Stimulated activated naive CD8-positive, alpha-beta T cell treated with anti-CD3 and anti-CD28 coated beads, Interleukin-15, amount 100 ng/mL, for 72 hours (primary cell): ENCODE results near the gene ARMC2.
"Not testable (repeated sequence)": the region's sequence is repeated elsewhere in the genome, so short reads cannot be mapped to it uniquely, and the experiment has no call there.

Experiments used
- ATAC-seq: fragments of 150-1000 bp; cut with Tn5 transposase; 2 replicates; pipeline ENCODE4 v1.10.0; 2021; ENCODE audit warnings: mild to moderate bottlenecking, moderate library complexity
- DNase-seq, 2 donors: peaks; one replicate each; pipeline ENCODE4 v3.0.0; 2021 to 2022
- H3K27ac Mint-ChIP-seq, 2 donors: one replicate each; pipeline ENCODE4 v1.8.0; 2022; ENCODE audit warnings: mild to moderate bottlenecking in 2 of 2, mixed read lengths in 2 of 2, moderate library complexity in 2 of 2
- H3K27me3 Mint-ChIP-seq: one replicate; pipeline ENCODE4 v1.8.0; 2022; ENCODE audit warnings: mixed read lengths
- H3K4me1 Mint-ChIP-seq: one replicate; pipeline ENCODE4 v1.8.0; 2022; ENCODE audit warnings: mild to moderate bottlenecking, mixed read lengths
- H3K4me3 Mint-ChIP-seq, 2 donors: one replicate each; pipeline ENCODE4 v1.8.0; 2022; ENCODE audit warnings: mild to moderate bottlenecking in 2 of 2, mixed read lengths in 2 of 2, moderate library complexity in 1 of 2
- H3K9me3 Mint-ChIP-seq, 2 donors: one replicate each; pipeline ENCODE4 v1.8.0; 2022; ENCODE audit warnings: mixed read lengths in 2 of 2

ARMC2 gene

DNA sequence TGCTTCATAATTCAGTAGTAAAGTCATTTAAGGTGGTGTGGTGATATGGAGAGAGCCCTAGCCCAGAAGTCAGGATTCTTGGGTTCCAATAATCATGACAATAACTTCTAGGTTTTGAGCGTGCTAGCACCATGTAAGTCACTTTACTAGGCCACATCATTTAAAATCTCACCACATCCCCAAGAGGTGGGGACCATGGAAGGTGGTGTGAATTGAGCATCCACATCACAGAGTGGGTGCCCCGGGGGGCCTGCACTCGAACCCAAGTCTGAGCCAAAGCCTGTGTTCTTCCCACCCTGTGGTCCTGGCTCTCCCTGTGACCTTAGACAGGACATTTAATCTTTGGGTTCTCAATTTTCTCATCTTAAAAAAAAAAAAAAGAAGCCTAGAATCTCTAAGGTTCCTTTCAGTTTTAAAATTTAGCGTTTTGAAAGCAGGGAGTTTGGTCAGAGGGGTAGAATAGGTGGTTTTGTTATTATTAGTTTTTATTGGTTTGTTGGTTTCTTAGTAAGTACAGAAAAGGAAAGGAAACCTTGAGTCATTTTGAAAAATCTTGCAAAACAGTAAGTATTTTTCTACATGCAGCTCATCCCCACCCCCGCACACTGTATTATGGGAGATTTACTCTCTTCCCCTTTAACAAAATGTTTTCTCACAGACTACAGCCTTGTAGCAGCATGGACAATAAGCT is 26.4 kb downstream of the ARMC2 start:
- peak overlapping the region; percentile 86 to 96 for H3K27ac Mint-ChIP-seq
- H3K4me3 Mint-ChIP-seq = peak overlapping the region; percentile 51 to 65
- DNase-seq (peak; percentile 69 to 77), ATAC-seq (peak; percentile 96)
- H3K9me3 Mint-ChIP-seq = peaks cover 7 to 9% of the 10 kb centered on the region in 2 donors
- H3K4me1 Mint-ChIP-seq = peaks cover 54% of the 10 kb centered on the region
- no peaks in the 10 kb centered on the region for H3K27me3 Mint-ChIP-seq

GRCh38 chr6:108875161-108875555 is 26.9 kb downstream of the ARMC2 start:
- peak; percentile 44 for ATAC-seq

GRCh38 chr6:108877046-108877751 is 29.0 kb downstream of the ARMC2 start:
- Mint-ChIP-seq H3K4me1 (peaks cover 45% of the 10 kb centered on the region), H3K27me3 (no peaks in the 10 kb centered on the region), H3K9me3 (peaks cover 7 to 16% of the 10 kb centered on the region in 2 donors), H3K4me3 (no peak overlapping the region), H3K27ac (peak overlapping the region in 1 of 2 donors; percentile 39)
- ATAC-seq = no peak
- DNase-seq = no peak

More at GRCh38 chr6:108875161-108875555, 26.9 kb downstream of the ARMC2 start:
- peak in 1 of 2 donors; percentile 21 for DNase-seq
- Mint-ChIP-seq H3K4me3 (peak overlapping the region; percentile 20 to 27), H3K27ac (peak overlapping the region; percentile 86 to 96), H3K27me3 (no peaks in the 10 kb centered on the region), H3K9me3 (peaks cover 7 to 9% of the 10 kb centered on the region in 2 donors), H3K4me1 (peaks cover 54% of the 10 kb centered on the region)

GRCh38 chr6:108878942-108879341 is 30.7 kb downstream of the ARMC2 start:
- peaks cover 7 to 22% of the 10 kb centered on the region in 2 donors for H3K9me3 Mint-ChIP-seq
- peaks cover 43% of the 10 kb centered on the region for H3K4me1 Mint-ChIP-seq

GRCh38 chr6:108883172-108883571 is 35.0 kb downstream of the ARMC2 start:
- peaks cover 32% of the 10 kb centered on the region for H3K4me1 Mint-ChIP-seq
- peak overlapping the region in 1 of 2 donors; percentile 17 for H3K4me3 Mint-ChIP-seq
- DNase-seq (no peak), ATAC-seq (peak; percentile 95)
- H3K9me3 Mint-ChIP-seq = peaks cover 7 to 22% of the 10 kb centered on the region in 2 donors
- H3K27me3 Mint-ChIP-seq = no peaks in the 10 kb centered on the region
- peak overlapping the region in 1 of 2 donors; percentile 67 for H3K27ac Mint-ChIP-seq

More at GRCh38 chr6:108878942-108879341, 30.7 kb downstream of the ARMC2 start:
- no peak for DNase-seq
- no peaks in the 10 kb centered on the region for H3K27me3 Mint-ChIP-seq
- no peak for ATAC-seq
- no peak overlapping the region for H3K27ac Mint-ChIP-seq
- H3K4me3 Mint-ChIP-seq = no peak overlapping the region

DNA sequence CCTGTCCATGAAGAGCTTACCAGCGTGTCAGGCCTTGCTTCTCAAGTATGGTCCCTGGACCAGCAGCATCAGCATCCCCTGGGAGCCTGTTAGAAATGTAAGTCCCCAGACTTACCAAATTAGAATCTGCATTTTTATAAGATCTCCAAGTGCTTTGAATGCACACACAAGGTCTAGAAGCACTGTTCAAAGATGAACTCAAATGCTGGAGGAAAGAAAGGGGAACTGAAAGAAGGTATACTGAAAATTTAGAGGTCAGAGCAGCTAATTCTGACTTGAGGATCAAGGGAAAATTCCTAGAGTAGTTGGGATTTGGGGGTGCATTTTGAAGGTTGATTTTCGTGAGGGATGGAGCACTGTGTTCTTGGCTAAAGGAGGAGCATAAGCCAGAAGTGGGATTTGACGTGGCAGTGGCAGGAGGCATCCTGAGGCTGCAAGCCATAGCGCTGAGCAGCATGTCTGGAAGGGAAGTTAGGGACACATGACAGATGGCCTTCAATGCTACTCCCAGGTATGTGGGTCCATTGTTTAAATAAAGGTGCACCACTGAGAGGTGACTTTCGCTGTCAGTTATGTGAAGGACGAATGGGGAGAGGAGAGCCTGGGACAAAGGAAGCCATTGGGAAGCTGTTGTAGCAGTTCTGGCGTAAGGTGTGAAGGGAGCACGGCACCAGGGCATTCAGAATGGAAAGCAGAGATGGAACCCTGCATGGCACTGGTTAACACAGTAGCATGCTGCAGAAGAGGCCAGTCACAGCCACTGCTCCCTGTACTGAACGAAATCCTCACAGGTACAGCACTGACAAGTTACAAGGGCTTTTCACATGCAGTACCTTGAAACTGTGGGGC is 36.2 kb downstream of the ARMC2 start:
- Mint-ChIP-seq H3K4me1 (peaks cover 30% of the 10 kb centered on the region), H3K4me3 (no peak overlapping the region), H3K9me3 (peaks cover 2 to 13% of the 10 kb centered on the region in 2 donors), H3K27ac (no peak overlapping the region), H3K27me3 (no peaks in the 10 kb centered on the region)
- DNase-seq (no peak), ATAC-seq (no peak)

GRCh38 chr6:108888052-108888451 is 39.8 kb downstream of the ARMC2 start:
- Mint-ChIP-seq H3K9me3 (no peaks in the 10 kb centered on the region), H3K4me3 (no peak overlapping the region), H3K4me1 (peaks cover 15% of the 10 kb centered on the region), H3K27ac (no peak overlapping the region), H3K27me3 (no peaks in the 10 kb centered on the region)
- DNase-seq (no peak), ATAC-seq (no peak)

DNA sequence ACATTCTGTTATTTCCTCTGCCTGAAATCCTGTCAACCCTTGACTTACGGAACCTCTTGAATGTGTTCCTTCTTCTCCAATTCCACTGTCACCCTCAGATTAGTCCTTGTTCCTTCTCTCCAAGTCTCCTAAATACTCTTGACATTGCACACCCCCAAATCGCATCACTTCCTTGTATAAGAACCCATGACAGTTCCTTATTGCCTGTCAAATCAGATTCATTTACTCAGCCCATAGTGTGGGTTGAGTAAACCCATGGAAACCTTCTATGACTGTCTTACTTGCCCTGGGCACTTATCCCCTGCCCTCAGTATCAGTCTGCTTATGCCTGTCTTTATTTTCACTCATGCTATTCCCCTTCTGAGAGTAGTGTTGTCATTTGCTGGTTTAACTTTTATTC is 40.5 kb downstream of the ARMC2 start:
- no peaks in the 10 kb centered on the region for H3K27me3 Mint-ChIP-seq
- DNase-seq (no peak), ATAC-seq (peak; percentile 83)
- H3K27ac Mint-ChIP-seq = no peak overlapping the region
- no peak overlapping the region for H3K4me3 Mint-ChIP-seq
- H3K4me1 Mint-ChIP-seq = peaks cover 10% of the 10 kb centered on the region
- H3K9me3 Mint-ChIP-seq = no peaks in the 10 kb centered on the region

GRCh38 chr6:108890898-108891297 is 42.7 kb downstream of the ARMC2 start:
- H3K4me1 Mint-ChIP-seq, H3K27me3 Mint-ChIP-seq, DNase-seq, H3K4me3 Mint-ChIP-seq, ATAC-seq, H3K9me3 Mint-ChIP-seq, H3K27ac Mint-ChIP-seq: not testable (repeated sequence)

- peak overlapping the region in 1 of 2 donors; percentile 13 for H3K4me3 Mint-ChIP-seq
- H3K27me3 Mint-ChIP-seq = no peaks in the 10 kb centered on the region
- H3K9me3 Mint-ChIP-seq = no peaks in the 10 kb centered on the region
- H3K4me1 Mint-ChIP-seq = peaks cover 23% of the 10 kb centered on the region
- peak overlapping the region; percentile 74 for H3K27ac Mint-ChIP-seq
- ATAC-seq = peak; percentile 78
- no peak for DNase-seq
Measured at GRCh38 chr6:108895571-108895970, 47.3 kb downstream of the ARMC2 start.

GRCh38 chr6:108896111-108896661 is 48.0 kb downstream of the ARMC2 start:
- Mint-ChIP-seq H3K4me3 (peak overlapping the region; percentile 43 to 67), H3K4me1 (peaks cover 25% of the 10 kb centered on the region), H3K9me3 (no peaks in the 10 kb centered on the region), H3K27me3 (no peaks in the 10 kb centered on the region), H3K27ac (peak overlapping the region; percentile 87 to 95)
- ATAC-seq (peak; percentile 80), DNase-seq (no peak)

- Mint-ChIP-seq H3K27me3 (no peaks in the 10 kb centered on the region), H3K27ac (no peak overlapping the region), H3K4me1 (peaks cover 31% of the 10 kb centered on the region), H3K9me3 (no peaks in the 10 kb centered on the region), H3K4me3 (no peak overlapping the region)
- DNase-seq (no peak), ATAC-seq (no peak)
Measured at GRCh38 chr6:108897371-108897770, 49.1 kb downstream of the ARMC2 start.

DNA sequence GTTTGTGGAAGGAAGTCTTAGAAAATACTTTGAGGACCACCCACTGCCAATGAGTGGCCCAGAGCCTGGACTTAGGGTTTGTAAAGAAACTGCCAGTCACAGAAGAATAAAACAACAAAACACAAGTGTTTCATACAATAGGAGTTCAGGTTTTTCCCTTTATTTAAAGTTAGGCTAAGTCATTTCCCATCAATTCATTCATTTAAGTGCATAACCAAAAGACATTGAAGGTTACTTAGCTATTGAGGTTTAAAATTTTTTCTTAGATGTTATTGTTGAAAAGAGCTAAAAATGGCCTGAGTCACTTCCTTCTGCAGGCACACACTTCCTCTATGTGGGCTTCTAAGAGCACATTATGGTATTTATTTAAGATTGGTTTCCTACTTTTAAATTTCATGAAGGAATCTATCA is 54.2 kb downstream of the ARMC2 start:
- Mint-ChIP-seq H3K27me3 (no peaks in the 10 kb centered on the region), H3K4me3 (no peak overlapping the region), H3K4me1 (peaks cover 38% of the 10 kb centered on the region), H3K9me3 (no peaks in the 10 kb centered on the region), H3K27ac (no peak overlapping the region)
- DNase-seq (no peak), ATAC-seq (no peak)

GRCh38 chr6:108903796-108904195 is 55.6 kb downstream of the ARMC2 start:
- Mint-ChIP-seq H3K27me3 (no peaks in the 10 kb centered on the region), H3K4me1 (peaks cover 35% of the 10 kb centered on the region), H3K4me3 (no peak overlapping the region), H3K9me3 (no peaks in the 10 kb centered on the region), H3K27ac (no peak overlapping the region)
- no peak for DNase-seq
- ATAC-seq = no peak

- H3K4me1 Mint-ChIP-seq = peaks cover 35% of the 10 kb centered on the region
- DNase-seq = peak in 1 of 2 donors; percentile 43
- no peaks in the 10 kb centered on the region for H3K9me3 Mint-ChIP-seq
- no peak overlapping the region for H3K27ac Mint-ChIP-seq
- ATAC-seq = peak; percentile 91
- H3K4me3 Mint-ChIP-seq = no peak overlapping the region
- H3K27me3 Mint-ChIP-seq = no peaks in the 10 kb centered on the region
Measured at GRCh38 chr6:108904741-108905140, 56.5 kb downstream of the ARMC2 start.
